ENCODE measurements around the gene NFU1. TPM values are rescaled to one million over a fixed set of nuclear protein-coding genes. Genes with fewer than 3 reads are reported as not detected.
"Not testable (repeated sequence)": the region's sequence is repeated elsewhere in the genome, so short reads cannot be mapped to it uniquely, and the experiment has no call there.

Gene NFU1
- total and polyA plus RNA-seq, 5 donors from 2014 or later = 21.3 to 99.3 (median 77.5) TPM

DNA sequence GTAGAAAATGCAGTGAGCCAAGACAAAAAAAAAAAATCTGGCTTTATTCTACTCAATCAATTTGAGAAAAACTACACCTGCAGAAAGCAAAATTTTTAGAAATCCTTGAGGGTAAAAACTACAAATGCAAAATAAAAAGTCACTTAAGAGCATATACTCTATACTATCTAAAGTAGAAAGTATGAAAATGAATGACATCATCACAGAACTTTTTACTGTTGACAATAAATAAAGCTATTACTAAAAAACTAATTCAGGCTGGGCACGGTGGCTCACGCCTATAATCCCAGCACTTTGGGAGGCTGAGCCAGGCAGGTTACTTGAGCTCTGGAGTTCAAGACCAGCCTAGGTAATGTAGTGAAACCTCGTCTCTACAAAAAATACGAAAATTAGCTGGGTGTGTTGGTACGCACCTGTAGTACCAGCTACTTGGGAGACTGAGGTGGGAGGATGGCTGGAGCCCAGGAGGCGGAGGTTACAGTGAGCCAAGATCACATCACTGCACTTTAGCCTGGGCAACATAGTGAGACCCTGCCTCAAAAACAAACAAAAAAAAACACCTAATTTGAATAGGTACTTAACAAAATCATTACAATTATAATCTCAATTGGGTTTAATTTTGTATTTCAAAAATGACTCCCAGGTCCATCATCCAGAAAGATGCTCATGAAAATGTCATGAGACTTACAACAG is 7.6 kb downstream of the NFU1 start:
- Mint-ChIP-seq H3K9me3 (peaks cover 0 to under 1% (median 0%) of the 10 kb centered on the region in 7 donors), H3K27me3 (no peaks in the 10 kb centered on the region), H3K4me1 (peaks cover 6 to 22% (median 13%) of the 10 kb centered on the region in 4 donors), H3K27ac (peak overlapping the region in 1 of 3 donors; percentile 67), H3K4me3 (no peak overlapping the region), H3K36me3 (peaks cover 8% of the 10 kb centered on the region)
- ATAC-seq (ENCODE audit: low read depth in 2 of 2) (no peak), DNase-seq (no peak)
- no peaks in the 10 kb centered on the region for H3K27me3 ChIP-seq (ENCODE audit: control insufficient read depth, insufficient read depth, low read length)
- H3K36me3 ChIP-seq (ENCODE audit: control insufficient read depth, insufficient read depth, low read length) = peaks cover 36% of the 10 kb centered on the region
- H3K4me3 ChIP-seq (ENCODE audit: low read depth, low read length) = no peak overlapping the region
- H3K27ac ChIP-seq (ENCODE audit: insufficient read depth, low read length, poor library complexity, severe bottlenecking) = no peak overlapping the region
- no peaks in the 10 kb centered on the region for H3K9me3 ChIP-seq (ENCODE audit: control insufficient read depth in 2 of 2, low read length in 2 of 2)
- no peaks in the 10 kb centered on the region for H3K4me1 ChIP-seq (ENCODE audit: control insufficient read depth, insufficient read depth, low read length, poor library complexity, severe bottlenecking)

DNA sequence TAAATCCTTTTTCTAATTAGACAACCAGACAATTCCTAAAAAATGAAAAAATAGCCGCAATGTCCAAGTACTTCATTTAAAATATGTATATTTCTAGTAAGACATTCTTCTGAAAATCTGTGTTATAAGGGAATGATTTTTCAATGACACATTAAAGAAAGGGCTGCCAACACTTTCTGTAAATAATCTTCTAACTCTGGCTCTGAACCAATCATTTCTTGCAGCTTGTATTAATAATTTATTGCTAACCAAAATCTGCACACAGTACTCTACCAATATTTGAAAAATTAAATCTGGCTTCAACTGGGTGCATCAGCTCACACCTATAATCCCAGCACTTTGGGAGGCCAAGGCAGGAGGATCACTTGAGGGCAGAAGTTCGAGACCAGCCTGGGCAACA is 8.3 kb downstream of the NFU1 start:
- Histone ChIP-seq H3K4me3 (ENCODE audit: low read depth, low read length) (no peak overlapping the region), H3K27me3 (ENCODE audit: control insufficient read depth, insufficient read depth, low read length) (no peaks in the 10 kb centered on the region), H3K4me1 (ENCODE audit: control insufficient read depth, insufficient read depth, low read length, poor library complexity, severe bottlenecking) (no peaks in the 10 kb centered on the region), H3K9me3 (ENCODE audit: control insufficient read depth in 2 of 2, low read length in 2 of 2) (no peaks in the 10 kb centered on the region), H3K36me3 (ENCODE audit: control insufficient read depth, insufficient read depth, low read length) (peaks cover 36% of the 10 kb centered on the region), H3K27ac (ENCODE audit: insufficient read depth, low read length, poor library complexity, severe bottlenecking) (no peak overlapping the region)
- Mint-ChIP-seq H3K4me3 (no peak overlapping the region), H3K4me1 (peaks cover 4 to 16% (median 7%) of the 10 kb centered on the region in 4 donors), H3K9me3 (no peaks in the 10 kb centered on the region), H3K36me3 (peaks cover 8% of the 10 kb centered on the region), H3K27ac (peak overlapping the region in 2 of 3 donors; percentile 67 to 85), H3K27me3 (no peaks in the 10 kb centered on the region)
- DNase-seq = no peak
- ATAC-seq (ENCODE audit: low read depth in 2 of 2) = no peak

DNA sequence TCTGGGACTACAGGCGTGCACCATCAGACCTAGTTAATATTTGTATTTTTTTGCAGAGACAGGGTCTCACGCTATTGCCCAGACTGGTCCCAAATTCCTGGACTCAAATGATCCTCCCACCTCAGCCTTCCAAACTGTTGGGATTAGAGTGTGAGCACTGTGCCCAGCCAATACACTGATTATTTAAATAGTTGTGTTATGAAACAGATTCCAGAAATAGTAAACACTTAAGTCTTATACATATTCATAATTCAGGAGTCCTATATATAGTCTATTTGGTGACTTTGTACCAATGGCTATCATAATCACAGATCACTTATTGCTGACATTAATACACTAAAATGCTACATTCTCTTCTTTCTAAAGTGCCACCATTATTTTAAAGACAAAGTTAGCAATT is 12.8 kb downstream of the NFU1 start:
- Histone ChIP-seq H3K27ac (ENCODE audit: insufficient read depth, low read length, poor library complexity, severe bottlenecking) (no peak overlapping the region), H3K9me3 (ENCODE audit: control insufficient read depth in 2 of 2, low read length in 2 of 2) (no peaks in the 10 kb centered on the region), H3K4me1 (ENCODE audit: control insufficient read depth, insufficient read depth, low read length, poor library complexity, severe bottlenecking) (no peaks in the 10 kb centered on the region), H3K36me3 (ENCODE audit: control insufficient read depth, insufficient read depth, low read length) (peaks cover 31% of the 10 kb centered on the region), H3K27me3 (ENCODE audit: control insufficient read depth, insufficient read depth, low read length) (no peaks in the 10 kb centered on the region), H3K4me3 (ENCODE audit: low read depth, low read length) (no peak overlapping the region)
- no peak overlapping the region for H3K27ac Mint-ChIP-seq
- ATAC-seq (ENCODE audit: low read depth in 2 of 2) (no peak), DNase-seq (no peak)
- H3K4me3 Mint-ChIP-seq = no peak overlapping the region
- H3K27me3 Mint-ChIP-seq = no peaks in the 10 kb centered on the region
- peaks cover 17% of the 10 kb centered on the region for H3K36me3 Mint-ChIP-seq
- H3K9me3 Mint-ChIP-seq = no peaks in the 10 kb centered on the region
- peaks cover 4 to 12% (median 8%) of the 10 kb centered on the region in 4 donors for H3K4me1 Mint-ChIP-seq

DNA sequence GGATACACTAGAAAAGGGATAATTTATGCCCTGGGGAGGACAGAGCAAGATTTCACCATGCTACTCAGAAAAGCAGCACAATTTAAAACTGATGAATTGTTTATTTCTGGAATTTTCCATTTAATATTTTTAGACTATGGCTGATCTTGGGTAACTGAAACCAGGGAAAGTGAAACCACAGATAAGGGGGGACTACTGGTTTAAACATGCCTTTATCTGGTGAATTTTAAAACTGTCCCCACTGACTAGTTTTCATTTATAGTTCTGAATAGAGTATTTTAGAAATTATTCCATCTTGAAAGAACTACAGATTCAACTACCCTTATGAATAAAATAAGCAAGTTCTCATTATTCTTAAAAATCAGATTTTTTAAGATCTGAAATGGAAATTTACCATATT is 15.0 kb downstream of the NFU1 start:
- H3K4me3 ChIP-seq (ENCODE audit: low read depth, low read length) = no peak overlapping the region
- Mint-ChIP-seq H3K36me3 (peaks cover 18% of the 10 kb centered on the region), H3K27ac (peak overlapping the region in 1 of 3 donors; percentile 74), H3K27me3 (no peaks in the 10 kb centered on the region), H3K4me1 (peaks cover 2 to 8% (median 7%) of the 10 kb centered on the region in 4 donors), H3K9me3 (no peaks in the 10 kb centered on the region), H3K4me3 (peak overlapping the region in 1 of 4 donors; percentile 38)
- no peaks in the 10 kb centered on the region for H3K4me1 ChIP-seq (ENCODE audit: control insufficient read depth, insufficient read depth, low read length, poor library complexity, severe bottlenecking)
- DNase-seq = no peak
- no peaks in the 10 kb centered on the region for H3K9me3 ChIP-seq (ENCODE audit: control insufficient read depth in 2 of 2, low read length in 2 of 2)
- ATAC-seq (ENCODE audit: low read depth in 2 of 2) = no peak
- peaks cover 29% of the 10 kb centered on the region for H3K36me3 ChIP-seq (ENCODE audit: control insufficient read depth, insufficient read depth, low read length)
- H3K27me3 ChIP-seq (ENCODE audit: control insufficient read depth, insufficient read depth, low read length) = no peaks in the 10 kb centered on the region
- no peak overlapping the region for H3K27ac ChIP-seq (ENCODE audit: insufficient read depth, low read length, poor library complexity, severe bottlenecking)

DNA sequence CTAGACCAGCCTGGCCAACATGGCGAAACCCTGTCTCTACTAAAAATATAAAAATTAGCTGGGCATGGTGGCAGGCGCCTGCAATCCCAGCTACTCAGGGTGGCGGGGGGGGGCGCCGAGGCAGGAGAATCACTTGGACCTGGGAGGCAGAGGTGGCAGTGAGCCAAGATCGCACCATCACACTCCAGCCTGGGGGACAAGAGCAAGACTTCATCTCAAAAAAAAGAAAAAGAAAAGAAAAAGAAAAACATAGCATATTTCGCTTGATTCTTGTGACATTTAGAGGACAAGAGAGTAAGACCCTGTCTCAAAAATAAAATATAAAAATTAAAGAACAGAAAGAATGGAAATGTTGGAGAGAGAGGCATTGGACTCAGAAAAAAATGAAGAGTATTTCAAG is 18.1 kb downstream of the NFU1 start:
- not testable (repeated sequence) for H3K27ac ChIP-seq (ENCODE audit: insufficient read depth, low read length, poor library complexity, severe bottlenecking); H3K4me3 ChIP-seq (ENCODE audit: low read depth, low read length); H3K9me3 Mint-ChIP-seq; H3K27me3 Mint-ChIP-seq; H3K9me3 ChIP-seq (ENCODE audit: control insufficient read depth in 2 of 2, low read length in 2 of 2); H3K27me3 ChIP-seq (ENCODE audit: control insufficient read depth, insufficient read depth, low read length); DNase-seq; H3K4me3 Mint-ChIP-seq; H3K27ac Mint-ChIP-seq; ATAC-seq (ENCODE audit: low read depth in 2 of 2); H3K4me1 ChIP-seq (ENCODE audit: control insufficient read depth, insufficient read depth, low read length, poor library complexity, severe bottlenecking)
- H3K36me3 Mint-ChIP-seq = peaks cover 20% of the 10 kb centered on the region
- H3K4me1 Mint-ChIP-seq = peaks cover 2 to 10% (median 7%) of the 10 kb centered on the region in 4 donors
- peaks cover 42% of the 10 kb centered on the region for H3K36me3 ChIP-seq (ENCODE audit: control insufficient read depth, insufficient read depth, low read length)

DNA sequence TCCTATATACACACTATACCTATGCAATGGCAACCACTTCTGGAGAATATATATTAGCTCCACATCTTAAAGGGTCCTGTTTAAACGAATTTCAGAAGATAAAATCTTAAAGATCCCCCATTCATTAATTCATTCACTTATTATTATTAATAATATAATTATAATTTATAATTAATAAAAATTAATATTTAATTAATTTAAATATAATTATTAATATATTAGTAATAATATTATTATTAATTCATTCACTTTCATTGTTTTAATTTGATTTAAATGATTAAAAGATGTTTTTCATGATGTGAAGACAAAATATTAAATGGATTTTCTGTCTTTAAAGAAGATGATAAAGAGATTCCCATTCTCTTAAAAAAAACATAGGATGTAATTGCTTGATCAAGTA is 21.1 kb downstream of the NFU1 start:
- DNase-seq = no peak
- peaks cover 53% of the 10 kb centered on the region for H3K36me3 ChIP-seq (ENCODE audit: control insufficient read depth, insufficient read depth, low read length)
- Mint-ChIP-seq H3K27me3 (no peaks in the 10 kb centered on the region), H3K36me3 (peaks cover 16% of the 10 kb centered on the region), H3K9me3 (no peaks in the 10 kb centered on the region), H3K4me3 (no peak overlapping the region), H3K27ac (no peak overlapping the region), H3K4me1 (peaks cover 1 to 7% (median 5%) of the 10 kb centered on the region in 4 donors)
- peaks cover 3% of the 10 kb centered on the region for H3K4me1 ChIP-seq (ENCODE audit: control insufficient read depth, insufficient read depth, low read length, poor library complexity, severe bottlenecking)
- ATAC-seq (ENCODE audit: low read depth in 2 of 2) = no peak
- no peak overlapping the region for H3K4me3 ChIP-seq (ENCODE audit: low read depth, low read length)
- H3K27ac ChIP-seq (ENCODE audit: insufficient read depth, low read length, poor library complexity, severe bottlenecking) = no peak overlapping the region
- no peaks in the 10 kb centered on the region for H3K27me3 ChIP-seq (ENCODE audit: control insufficient read depth, insufficient read depth, low read length)
- no peaks in the 10 kb centered on the region for H3K9me3 ChIP-seq (ENCODE audit: control insufficient read depth in 2 of 2, low read length in 2 of 2)

DNA sequence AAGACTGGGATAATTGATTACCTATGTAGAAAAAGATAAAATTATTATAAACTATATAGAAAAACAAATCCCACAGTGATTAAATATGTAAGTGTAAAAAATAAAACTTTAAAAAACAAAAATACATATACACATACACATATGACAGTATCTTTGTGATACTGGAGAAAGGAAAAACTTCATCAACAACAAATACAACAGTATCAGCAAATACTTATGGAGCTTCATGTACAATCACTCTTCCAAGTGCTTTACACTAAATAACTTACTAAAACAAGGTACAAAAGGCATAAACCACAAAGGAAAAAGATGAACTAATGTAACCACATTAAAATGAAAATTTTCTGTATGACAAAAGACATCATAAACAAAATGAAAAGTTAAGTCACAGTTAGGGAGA is 26.1 kb downstream of the NFU1 start:
- H3K4me1 ChIP-seq (ENCODE audit: control insufficient read depth, insufficient read depth, low read length, poor library complexity, severe bottlenecking) = peaks cover 3% of the 10 kb centered on the region
- no peak for ATAC-seq (ENCODE audit: low read depth in 2 of 2)

DNA sequence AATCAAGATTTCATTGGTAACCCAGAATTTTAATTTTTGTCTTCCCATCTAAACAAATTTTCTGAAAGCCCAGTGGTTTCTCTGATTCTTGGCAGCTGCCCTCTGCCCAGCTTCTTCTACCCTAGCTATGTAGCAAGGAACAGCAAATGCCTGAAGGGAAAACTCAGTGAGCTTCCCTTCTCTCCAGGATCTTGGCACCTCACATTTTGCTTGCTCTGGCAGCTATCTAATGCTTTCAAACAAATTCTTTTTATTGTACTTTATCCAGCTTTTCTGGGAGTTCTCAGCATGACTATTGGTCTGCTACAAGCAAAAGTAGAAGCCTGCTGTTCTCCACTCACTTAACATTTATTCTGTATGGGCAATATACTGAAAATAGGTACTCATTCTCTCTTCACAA is 31.9 kb downstream of the NFU1 start:
- Mint-ChIP-seq H3K27me3 (no peaks in the 10 kb centered on the region), H3K4me3 (no peak overlapping the region), H3K27ac (peak overlapping the region in 1 of 3 donors; percentile 79), H3K4me1 (peaks cover 0 to 15% (median 4%) of the 10 kb centered on the region in 4 donors), H3K36me3 (peaks cover 40% of the 10 kb centered on the region), H3K9me3 (no peaks in the 10 kb centered on the region)
- no peaks in the 10 kb centered on the region for H3K9me3 ChIP-seq (ENCODE audit: control insufficient read depth in 2 of 2, low read length in 2 of 2)
- no peaks in the 10 kb centered on the region for H3K27me3 ChIP-seq (ENCODE audit: control insufficient read depth, insufficient read depth, low read length)
- ATAC-seq (ENCODE audit: low read depth in 2 of 2) (no peak), DNase-seq (no peak)
- no peaks in the 10 kb centered on the region for H3K4me1 ChIP-seq (ENCODE audit: control insufficient read depth, insufficient read depth, low read length, poor library complexity, severe bottlenecking)
- no peak overlapping the region for H3K4me3 ChIP-seq (ENCODE audit: low read depth, low read length)
- no peak overlapping the region for H3K27ac ChIP-seq (ENCODE audit: insufficient read depth, low read length, poor library complexity, severe bottlenecking)
- H3K36me3 ChIP-seq (ENCODE audit: control insufficient read depth, insufficient read depth, low read length) = peaks cover 55% of the 10 kb centered on the region

More for the DNA sequence above, 26.1 kb downstream of the NFU1 start:
- Mint-ChIP-seq H3K27me3 (no peaks in the 10 kb centered on the region), H3K27ac (no peak overlapping the region), H3K9me3 (no peaks in the 10 kb centered on the region), H3K36me3 (peaks cover 14% of the 10 kb centered on the region), H3K4me1 (peaks cover 0 to 12% (median 5%) of the 10 kb centered on the region in 4 donors), H3K4me3 (no peak overlapping the region)
- Histone ChIP-seq H3K27me3 (ENCODE audit: control insufficient read depth, insufficient read depth, low read length) (no peaks in the 10 kb centered on the region), H3K36me3 (ENCODE audit: control insufficient read depth, insufficient read depth, low read length) (peaks cover 55% of the 10 kb centered on the region), H3K27ac (ENCODE audit: insufficient read depth, low read length, poor library complexity, severe bottlenecking) (no peak overlapping the region), H3K4me3 (ENCODE audit: low read depth, low read length) (no peak overlapping the region), H3K9me3 (ENCODE audit: control insufficient read depth in 2 of 2, low read length in 2 of 2) (no peaks in the 10 kb centered on the region)
- DNase-seq = no peak

Measured in CD4-positive, CD25-positive, alpha-beta regulatory T cell (primary cell).